ENCODE measurements around the gene SMPX.

The SMPX gene

DNA sequence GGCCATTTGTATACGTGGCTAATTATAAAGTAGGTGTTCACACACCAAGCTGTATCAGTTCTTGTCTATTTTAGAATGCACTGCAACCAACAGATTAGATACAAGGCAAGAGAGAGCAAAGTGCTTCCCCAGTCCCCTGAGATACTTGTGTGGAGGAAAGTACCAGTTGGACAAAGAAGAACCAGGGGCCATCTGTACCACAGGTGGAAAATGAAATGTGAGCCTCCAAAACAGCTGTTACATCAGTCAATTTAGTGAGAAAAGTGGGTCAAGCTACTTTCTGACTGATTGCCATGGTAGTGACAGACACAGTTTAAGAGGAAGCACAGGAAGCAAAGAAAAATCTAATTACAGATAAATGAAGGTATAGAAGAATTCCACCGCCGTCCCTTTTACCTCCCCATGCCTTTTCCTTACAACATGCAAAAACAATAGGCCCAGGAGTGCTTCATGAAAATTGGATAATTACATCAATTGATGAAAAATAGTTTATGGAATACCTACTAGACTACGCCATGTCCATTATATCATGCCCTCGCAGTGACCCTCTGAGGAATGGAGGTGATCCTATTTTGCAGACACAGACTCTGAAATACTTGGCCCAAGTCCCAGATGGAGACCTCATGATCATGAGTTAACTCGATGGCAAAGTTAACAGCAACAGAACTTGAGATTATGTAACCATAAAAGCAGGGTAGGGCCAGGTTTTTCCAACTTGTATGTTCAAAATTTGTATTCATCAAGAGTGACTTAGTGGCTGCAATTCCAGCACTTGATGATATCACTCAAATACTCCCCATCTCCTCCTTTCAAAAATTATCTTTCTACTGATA, 15.8 kb downstream of the SMPX start:
- DNase-seq: no peak

DNA sequence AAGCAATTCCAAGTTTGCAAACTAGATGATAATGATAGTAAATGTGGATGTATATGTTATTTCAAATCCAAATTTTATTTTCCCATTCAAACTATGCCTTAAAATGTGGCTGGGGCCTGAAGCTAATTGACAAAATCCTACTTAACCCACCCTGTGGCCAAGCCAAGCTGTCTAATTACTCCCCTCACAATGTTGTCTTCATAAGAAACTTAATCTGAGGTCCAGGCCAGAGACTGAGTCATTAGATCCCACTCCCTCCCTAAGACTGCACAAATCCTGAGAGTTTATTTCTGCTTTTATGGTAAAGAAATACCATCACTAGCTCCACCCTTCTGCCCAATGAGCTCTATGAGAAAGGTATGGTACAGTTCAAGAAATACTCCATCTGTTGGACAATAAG, 16.6 kb downstream of the SMPX start:
- DNase-seq: no peak

DNA sequence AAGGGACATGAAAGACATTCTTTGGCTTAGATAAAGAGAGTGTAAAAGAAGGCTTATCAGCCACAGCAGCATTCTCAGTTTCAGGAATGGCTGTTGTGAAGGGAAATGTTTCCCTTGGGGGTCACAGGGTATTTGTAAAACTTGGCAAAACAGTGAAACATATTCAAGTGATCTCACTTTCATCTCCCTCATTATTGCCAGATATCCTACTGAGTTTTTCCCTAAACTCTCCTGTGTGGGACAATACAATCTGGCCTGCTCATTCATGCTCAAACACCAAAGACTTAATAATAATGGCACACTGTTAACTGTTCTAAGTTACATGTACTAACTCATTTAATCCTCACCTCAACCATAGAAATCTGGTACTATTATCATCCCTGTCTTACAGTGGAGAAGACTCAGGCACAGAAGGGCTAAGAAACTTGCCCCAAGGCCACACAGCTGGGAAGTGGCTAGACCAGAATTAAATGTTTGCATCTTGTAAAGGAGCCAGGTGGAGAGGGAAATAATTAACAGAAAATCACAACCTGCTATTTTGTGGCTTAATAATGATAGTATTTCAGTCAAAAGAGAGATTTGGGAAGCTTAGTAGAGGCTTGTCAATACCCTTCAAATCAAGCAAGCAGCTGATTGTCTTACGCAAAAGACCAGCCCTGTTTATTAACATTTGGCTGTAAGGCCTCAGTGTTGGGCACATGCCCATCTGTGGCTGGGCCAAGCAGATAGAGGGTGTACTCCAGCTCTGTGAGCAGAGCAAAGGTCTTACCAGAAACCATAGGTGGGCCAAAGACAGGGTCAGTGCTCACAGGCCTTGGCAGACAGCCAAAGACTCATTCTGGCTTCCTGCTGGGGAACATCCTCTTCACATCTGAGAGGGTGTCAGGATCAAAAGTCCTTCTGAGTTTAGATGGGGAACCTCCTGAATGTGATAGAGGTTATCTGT, 17.3 kb downstream of the SMPX start:
- DNase-seq: no peak

DNA sequence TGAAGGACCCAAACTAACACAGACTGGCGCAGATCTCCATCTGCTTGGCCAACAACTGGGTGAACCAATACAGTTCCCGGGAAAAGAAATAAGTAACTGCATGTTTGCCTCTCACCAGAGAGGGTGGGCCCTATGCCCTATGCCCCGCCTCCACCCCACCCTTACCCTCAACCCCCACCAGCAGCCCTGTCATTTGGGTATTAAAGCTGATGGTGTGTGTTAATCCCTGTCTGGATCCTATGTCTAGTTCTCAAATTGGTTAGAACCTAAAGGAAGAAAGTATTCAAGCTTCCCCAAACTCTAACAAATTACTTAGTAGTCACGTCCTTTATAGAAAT, 19.0 kb downstream of the SMPX start:
- DNase-seq: no peak

DNA sequence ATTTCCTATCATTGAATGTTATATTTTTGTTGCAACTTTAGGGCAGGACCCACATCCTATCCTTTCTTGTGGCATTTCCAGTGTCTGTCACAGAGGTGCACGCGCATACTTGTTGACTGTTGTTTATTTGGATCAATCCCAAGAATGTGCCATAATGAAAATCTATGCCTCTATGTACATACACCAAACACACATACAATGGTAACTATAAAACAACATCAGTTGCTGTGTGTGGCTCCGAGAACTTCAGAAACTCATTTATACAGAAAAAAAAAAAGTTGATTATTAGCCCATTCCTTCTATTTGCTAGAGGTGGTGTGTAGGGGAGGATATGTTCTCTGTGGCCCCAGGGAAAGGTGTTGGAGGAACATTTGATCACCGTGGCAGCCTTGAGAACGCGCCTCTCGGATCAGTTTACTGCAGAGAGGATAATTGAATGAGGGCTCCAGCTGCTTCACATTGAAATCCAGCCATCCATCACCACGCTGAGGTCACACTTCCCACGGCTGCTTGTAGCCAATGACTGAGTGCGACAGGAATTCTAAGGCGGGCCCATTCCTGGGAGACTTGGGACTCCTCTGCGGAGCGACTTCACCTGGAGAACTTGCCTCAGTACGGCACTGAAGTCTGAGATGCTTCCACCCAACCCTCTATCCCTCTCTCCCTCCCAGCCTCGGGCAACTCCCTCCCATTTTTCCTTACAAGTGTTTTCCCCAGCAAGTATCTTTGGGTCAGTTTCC, 19.5 kb downstream of the SMPX start:
- DNase-seq: no peak

DNA sequence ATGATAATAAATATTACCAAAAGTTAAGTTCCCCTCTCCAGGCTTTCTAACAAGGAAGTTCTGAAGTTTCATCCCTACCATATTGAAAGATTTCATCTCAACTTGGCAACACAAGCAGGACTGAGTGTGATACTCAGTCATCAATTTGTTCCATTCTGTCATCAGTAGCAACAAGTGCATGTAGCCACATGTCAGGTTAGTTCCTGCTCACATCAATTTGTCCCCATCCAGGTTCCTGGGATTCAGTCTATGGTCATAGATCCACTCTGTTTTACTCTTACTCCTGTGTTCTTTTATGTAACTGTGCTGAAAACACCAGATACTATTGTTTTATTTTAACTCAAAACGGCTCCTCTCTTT, 22.2 kb downstream of the SMPX start:
- no peak for DNase-seq

DNA sequence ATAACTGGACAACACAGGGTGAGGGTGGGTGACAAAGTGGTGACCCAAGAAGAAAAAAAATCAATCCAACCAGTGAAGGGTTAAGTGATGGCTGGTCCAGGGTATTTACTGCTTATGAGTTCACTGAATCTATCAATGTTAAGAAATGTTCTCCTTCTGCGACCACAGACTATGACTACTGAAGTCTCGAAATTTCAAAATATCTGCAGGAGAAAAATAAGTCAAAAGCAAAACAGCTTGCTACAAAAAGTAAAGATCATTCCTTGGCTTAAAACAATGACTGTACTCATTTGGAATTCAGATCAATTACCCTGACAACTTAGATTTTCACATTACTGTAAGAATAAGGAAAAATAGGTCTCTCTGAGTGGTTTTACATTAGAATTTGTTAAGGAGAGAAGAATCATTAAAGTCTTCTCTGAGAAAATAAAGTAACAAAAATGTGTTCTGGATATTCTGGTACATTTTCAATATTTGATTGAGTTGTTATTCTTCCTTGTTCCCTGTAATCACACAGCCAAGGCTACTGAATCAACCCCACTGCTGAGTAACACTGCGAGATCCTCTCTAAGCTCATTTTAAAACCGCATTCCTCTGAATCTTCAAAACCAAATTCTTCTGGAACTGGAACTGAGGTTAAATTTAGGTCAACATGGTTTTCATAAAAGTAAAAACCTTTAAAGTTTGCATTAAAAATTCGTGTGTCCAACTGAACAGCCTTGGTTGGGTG, 22.7 kb downstream of the SMPX start:
- DNase-seq: no peak

DNA sequence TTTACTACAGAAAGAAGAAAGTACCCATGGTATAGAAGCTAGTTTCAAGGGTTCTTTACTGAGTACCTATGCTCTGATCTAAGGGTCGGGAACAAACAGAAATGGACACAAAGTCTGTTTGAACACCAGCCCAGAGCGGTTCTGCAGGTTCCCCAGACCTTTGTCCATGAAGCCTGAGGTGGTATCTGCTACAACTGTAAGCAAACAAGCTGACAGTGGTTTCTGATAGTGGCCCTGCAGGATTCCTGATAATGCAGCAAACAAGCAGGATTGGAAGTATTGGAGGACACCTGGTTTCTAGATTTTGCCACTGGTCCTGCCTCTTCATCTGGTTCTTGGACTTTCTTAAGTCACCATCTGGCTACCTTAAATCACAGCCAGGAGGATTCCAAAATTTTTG, 23.7 kb downstream of the SMPX start:
- no peak for DNase-seq

DNA sequence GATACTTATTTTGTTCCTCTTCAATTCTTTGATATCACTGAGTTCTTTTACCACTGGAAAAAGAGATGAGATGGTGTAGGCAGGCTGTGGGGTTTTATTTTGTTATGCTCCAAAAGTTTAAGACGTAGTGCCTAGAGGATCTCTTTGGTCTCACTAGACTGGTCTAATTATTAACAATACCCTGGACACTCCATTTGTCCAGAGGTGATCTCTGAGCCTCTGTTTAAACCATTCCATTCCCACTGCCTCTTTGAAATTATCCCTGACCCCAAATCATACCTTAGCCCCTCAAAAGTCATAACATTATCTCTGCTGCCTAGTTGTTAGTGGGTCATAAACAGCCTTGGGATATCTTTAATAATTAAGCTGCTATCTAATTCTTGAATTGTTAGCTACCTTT, 24.2 kb downstream of the SMPX start:
- no peak for DNase-seq

DNA sequence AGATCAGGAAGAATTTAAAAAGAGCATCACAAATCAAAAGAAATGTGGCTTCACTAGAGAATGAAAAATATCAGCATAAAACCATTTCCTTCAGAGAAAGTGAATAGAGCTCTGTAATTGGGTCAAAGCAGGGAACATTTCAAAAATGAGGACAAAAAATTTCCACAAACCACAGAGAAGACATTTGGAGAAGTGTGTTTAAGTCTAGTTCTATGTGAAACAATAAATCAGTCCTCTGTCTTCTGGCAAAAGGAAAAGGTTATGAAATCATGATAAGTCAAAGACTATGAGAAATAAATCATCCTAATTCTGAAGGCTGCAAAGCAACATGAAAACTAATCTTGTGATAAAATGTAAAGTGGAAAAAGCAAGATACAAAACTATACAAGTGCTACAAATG, 27.9 kb downstream of the SMPX start:
- DNase-seq: no peak

DNA sequence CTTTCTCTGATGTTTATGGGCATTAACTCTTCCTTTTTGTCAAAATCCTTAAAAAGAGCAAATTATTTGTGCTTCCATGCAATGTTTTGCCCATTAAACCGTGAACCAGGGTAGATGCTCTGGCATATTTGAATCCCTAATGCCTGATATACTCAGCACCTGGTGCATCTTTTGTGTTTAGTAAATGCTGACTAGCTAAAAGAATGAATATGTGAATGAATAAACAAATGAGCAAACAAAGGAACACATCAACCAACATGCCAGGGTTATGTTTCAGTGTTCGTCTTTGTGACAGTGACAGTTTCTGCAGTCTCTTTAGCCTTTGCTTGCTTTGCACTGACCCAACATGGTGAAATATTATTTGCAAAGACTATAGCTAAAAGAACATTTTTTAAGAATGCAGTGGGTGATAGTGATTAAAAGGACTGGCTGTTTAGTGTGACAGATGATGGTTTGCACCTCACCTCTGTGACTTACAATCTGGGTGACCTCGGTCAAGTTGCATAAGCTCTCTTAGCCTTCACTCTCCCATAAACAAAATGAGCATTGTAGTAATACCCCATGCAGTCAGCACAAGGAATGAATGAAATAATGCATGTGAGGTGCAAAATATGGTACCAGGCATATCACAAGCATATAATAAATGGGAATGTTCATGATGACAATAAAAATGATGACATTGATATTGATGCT, 29.5 kb downstream of the SMPX start:
- no peak for DNase-seq

DNA sequence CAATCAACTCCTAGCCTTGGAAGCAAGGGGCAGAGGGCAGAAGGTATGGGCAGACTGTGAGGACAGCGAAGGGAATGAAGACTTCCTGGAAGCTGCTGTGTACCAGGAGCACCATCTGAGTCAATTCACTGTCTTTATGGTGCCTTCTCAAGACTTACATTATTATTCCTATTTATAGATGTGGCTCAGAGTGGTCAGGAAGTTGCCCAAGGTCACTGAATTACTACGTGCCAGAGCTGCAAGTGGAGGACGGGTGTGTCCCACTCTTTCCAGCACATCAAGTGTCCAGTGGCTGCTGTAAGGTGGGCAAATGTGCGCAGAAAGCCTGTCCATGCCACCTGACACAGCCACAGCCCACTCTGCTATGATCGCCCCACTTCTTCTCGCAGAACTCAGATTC, 32.0 kb downstream of the SMPX start:
- no peak for DNase-seq

DNA sequence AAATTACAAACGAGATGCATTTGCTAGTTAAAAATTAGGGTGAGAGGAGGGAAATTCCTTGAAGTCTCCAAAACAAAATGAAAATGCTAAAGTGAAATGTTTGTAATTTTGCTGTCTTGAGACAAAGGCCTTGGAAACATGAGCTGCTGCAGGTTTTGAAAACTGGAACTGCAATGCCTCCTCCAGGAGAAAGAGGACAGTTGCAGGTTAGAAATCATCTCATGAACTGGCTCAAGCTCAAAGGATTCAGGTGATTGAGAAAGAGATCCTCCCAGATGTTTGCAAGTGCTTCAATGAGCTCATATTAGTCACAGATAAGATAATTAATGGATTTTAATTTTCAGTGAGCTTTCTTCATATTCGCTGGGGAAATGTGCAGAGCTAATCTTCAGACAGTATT, 32.4 kb downstream of the SMPX start:
- no peak for DNase-seq

DNA sequence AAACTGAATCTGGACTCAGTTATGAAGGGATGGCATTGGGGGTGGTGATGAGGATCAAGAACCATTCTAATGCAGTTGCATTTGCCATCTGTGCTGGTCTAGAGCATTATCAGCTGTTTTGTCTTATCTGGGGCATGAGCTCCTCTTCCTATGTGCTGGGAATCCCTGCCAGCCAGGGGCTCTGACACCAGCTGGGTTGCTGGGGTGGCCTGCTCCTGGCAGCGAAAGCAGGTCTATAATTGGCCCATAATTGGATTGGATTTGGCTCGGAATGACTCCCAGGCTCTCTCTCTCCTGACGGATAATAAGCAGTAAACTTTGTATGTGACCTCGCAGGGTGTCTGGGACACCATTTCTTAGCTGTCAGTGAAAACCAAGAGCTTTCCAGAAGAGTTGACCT, 34.1 kb downstream of the SMPX start:
- DNase-seq: no peak

DNA sequence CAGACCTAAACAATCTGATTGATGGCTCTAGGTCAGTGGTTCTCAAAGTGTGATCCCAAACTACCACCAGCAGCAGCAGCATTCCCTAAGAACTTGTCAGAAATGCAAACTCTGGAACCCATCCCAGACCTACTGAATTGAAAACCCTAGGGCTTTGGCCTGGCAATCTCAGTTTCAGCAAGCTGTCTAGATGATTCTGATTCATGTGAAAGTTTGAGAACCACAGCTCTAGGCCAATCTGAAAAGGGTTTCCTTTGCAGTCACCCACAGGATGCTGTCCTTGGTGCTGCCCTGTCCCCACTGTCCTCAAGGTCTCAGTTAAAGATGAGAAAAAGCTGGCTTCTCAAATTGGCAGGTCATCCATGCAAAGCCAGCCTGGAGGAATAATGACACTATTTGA, 34.8 kb downstream of the SMPX start:
- DNase-seq: no peak

DNA sequence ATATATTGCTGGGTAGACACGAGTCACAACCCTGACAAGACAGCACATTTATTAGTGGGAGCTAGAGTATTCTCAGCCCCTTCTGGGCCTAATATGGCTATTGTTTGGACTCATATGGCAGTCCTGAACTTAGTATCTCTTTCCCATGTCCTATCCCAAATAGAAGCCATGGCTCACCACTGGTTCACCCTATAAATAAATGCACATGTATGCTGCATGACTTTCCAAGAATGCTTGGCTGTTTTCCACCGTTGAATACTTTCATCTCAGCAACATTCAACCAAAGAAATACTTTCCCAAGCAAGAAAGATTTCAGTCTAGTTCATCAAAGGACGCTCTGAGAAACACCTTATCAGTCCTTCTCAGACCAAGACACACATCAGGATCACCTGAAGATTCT, 36.7 kb downstream of the SMPX start:
- DNase-seq: no peak

DNA sequence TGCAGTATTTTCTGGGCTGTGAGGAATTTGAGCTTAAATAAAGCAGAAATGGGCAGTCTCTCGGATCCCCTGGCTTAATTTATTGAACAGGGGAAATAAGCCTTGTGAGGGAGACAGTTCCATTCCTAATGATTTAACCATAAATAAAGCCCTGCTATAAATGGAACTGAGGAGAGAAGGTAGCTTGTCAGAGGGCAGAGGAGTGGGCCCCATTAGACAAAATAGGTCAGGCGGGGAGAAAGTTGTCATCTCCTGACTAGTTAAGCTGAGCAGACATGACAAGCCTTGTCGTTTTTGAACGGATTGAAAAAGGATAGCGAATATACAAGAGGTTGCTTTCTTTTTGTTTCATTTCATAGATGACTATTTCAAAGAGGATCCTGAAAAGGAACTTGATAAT, 39.3 kb downstream of the SMPX start:
- DNase-seq: no peak

DNA sequence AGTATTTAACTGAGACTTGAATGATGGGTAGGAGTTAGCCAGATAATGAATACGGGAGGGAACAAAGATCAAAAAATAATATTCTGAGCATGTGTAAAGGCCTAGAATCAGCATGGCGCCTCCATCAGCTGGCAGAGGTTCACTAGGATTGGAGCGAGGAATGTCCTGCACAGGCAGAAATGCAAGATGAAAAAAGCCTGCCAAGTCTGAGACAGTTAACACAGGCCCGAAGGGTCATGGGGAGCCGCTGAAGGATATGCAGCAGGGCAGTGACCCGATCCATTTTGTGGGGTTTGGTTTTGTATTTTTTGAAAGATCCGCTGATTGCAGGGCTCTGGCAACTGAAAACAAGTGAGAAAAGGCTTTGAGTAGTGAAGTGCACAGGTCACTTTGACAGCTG, 40.1 kb downstream of the SMPX start:
- no peak for DNase-seq

DNA sequence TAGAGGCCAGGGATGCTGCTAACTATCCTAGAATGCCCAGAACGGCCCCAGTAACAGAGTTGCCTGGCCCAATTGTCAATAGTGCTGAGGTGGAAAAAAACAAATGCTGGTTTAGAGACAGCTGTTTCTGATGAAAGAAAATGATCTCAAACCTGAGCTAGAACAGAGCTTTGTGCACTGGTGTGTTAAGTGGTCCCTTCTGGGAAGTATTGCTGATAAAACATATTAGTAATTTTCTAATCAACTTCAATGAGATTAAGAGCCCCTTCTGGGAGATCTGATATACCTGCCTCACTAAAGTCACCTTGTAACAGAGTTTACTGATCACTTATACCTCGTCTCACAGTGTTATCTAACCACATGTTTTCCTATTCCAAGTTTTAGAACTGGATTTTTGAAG, 42.1 kb downstream of the SMPX start:
- no peak for DNase-seq

DNA sequence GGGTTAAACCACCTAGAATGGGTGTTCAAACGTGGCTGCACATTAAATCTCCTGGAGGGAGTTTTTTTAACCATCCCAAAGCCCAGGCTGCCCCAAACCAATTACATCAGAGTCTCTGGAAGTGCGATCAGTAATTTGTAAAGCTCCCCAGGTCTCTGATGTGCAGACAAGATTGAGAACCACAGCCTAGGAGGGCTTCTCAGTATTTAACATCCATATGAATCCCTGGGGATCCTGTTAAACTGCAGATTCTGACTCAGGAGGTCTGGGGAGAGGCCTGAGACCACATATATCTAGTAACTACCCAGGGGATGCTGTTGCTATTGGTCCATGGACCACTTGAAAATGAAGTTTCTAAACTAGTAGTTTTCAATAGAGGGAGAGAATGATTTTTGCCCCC, 42.6 kb downstream of the SMPX start:
- DNase-seq: no peak

DNA sequence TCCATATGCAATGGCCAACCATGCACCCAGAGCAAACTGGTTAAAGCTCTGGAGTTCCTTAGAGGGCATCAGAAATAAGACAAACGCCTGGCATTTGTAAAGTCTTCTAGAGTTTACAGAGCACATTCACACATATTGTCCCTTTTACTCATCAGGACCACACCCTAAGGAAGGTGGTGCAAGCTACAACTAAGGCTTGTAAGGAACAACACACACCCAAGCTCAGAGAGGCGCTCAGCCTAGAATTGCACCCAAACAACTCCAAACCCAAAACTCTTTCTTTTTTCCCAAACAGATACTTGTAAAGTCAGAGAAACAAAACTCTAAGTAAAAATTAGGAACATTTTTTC, 46.1 kb downstream of the SMPX start:
- no peak for DNase-seq

DNA sequence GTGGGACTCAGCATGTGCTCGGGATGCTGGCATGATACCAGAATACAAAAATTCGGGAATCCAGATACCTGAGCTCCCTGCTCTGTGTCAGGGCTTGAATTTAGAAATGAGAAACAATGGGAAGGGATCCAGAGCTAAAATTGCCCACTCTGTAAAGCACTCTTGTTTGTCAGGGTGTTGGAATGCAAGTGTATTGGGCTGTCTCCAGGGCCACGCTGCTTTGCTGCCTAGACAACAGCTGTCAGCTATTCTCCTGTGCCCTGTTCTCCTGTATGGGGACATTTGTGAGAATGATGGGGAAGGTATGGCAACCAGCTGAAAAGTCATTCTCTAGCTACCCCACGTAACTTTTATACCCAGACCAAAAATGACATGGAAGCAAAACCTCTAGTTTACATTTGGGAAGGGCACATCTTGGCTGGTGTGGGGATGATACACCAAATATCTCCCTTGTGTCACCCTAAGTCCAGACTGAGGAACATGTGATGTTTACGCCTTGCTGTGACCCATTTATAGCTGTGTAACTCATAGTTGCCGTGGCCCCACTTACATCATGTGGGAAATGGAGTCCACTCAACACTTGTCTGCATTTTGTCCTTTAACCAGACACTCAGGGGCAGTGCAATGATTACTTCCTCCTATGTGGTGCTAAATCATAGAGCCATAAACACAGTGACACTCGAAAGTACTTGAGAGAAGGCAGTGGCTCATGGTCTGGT, 46.6 kb downstream of the SMPX start:
- no peak for DNase-seq
